ENCODE data around the gene SYCP2. TPM values are rescaled to one million over a fixed set of nuclear protein-coding genes. Genes with fewer than 3 reads are reported as not detected.

SYCP2 gene
- total and polyA plus RNA-seq, 2 donors (not counting 1 experiment from before 2014, with no cell fraction given), result 0.77 to 1.2 TPM

DNA sequence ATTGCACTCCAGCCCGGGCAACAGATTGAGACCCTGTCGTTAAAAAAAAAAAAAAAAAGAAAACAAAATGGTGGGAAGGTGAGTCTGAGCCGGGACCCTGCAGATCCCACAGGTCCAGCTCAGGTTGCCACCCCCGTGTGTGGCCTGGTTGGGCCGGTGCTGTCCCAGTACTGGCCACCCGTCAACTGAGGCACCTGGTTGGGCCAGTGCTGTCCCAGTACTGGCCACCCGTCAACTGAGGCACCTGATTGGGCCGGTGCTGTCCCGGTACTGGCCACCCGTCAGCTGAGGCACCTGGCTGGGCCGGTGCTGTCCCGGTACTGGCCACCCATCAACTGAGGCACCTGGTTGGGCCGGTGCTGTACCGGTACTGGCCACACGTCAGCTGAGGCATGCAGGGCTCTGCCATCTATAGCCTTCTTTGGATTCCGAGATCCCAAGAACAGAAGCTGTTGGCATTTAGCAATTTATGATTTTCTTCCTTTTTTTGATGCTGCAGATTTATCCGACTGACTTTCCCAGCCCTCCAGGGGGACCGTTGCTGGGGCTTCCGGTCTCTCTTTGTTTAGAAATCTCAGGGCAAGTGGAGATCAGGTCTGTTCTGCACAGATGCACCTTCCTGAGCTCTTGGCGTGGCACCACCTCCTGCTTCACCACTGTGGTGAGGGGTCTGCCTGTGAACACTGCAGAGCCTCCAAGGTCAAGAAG is 113.8 kb downstream of the SYCP2 start:
- no peak for DNase-seq (ENCODE audit: low read depth in 2 of 2)
- Histone ChIP-seq H3K27me3 (ENCODE audit: control insufficient read depth, insufficient read depth, low read length) (no peaks in the 10 kb centered on the region), H3K4me2 (ENCODE audit: extremely low read depth, insufficient read depth, low read length) (no peak overlapping the region), H3K79me2 (ENCODE audit: control insufficient read depth, insufficient read depth, low read length) (no peaks in the 10 kb centered on the region), H3K4me1 (ENCODE audit: control insufficient read depth, extremely low read depth, insufficient read depth, low read length) (no peaks in the 10 kb centered on the region), H3K27ac (ENCODE audit: insufficient read depth, low read length) (no peak overlapping the region), H3K4me3 (replicated peaks in 1 of 4; ENCODE audit: control extremely low read depth in 1 of 4, insufficient read depth in 1 of 4, low read depth in 3 of 4, low read length in 4 of 4) (no peak overlapping the region), H3K9ac (ENCODE audit: insufficient read depth, low read length) (no peak overlapping the region), H4K20me1 (ENCODE audit: control insufficient read depth, extremely low read depth, insufficient read depth, low read length) (no peaks in the 10 kb centered on the region), H3K9me3 (ENCODE audit: control insufficient read depth, insufficient read depth, low read depth, low read length) (no peaks in the 10 kb centered on the region), H3K36me3 (ENCODE audit: control insufficient read depth, insufficient read depth, low read length) (no peaks in the 10 kb centered on the region), H2AFZ (ENCODE audit: low read length) (no peak overlapping the region)
- no peak for TF ChIP-seq EZH2 (IDR thresholded peaks at IDR 0.05; ENCODE audit: low read length, missing control alignments)
- TF ChIP-seq, protein P1, sequence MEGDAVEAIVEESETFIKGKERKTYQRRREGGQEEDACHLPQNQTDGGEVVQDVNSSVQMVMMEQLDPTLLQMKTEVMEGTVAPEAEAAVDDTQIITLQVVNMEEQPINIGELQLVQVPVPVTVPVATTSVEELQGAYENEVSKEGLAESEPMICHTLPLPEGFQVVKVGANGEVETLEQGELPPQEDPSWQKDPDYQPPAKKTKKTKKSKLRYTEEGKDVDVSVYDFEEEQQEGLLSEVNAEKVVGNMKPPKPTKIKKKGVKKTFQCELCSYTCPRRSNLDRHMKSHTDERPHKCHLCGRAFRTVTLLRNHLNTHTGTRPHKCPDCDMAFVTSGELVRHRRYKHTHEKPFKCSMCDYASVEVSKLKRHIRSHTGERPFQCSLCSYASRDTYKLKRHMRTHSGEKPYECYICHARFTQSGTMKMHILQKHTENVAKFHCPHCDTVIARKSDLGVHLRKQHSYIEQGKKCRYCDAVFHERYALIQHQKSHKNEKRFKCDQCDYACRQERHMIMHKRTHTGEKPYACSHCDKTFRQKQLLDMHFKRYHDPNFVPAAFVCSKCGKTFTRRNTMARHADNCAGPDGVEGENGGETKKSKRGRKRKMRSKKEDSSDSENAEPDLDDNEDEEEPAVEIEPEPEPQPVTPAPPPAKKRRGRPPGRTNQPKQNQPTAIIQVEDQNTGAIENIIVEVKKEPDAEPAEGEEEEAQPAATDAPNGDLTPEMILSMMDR (conservative IDR thresholded peaks at IDR 0.05 in 1 of 2, IDR thresholded peaks at IDR 0.05 in 1 of 2; ENCODE audit: low read depth in 1 of 2, low read length in 2 of 2), result no peak

DNA sequence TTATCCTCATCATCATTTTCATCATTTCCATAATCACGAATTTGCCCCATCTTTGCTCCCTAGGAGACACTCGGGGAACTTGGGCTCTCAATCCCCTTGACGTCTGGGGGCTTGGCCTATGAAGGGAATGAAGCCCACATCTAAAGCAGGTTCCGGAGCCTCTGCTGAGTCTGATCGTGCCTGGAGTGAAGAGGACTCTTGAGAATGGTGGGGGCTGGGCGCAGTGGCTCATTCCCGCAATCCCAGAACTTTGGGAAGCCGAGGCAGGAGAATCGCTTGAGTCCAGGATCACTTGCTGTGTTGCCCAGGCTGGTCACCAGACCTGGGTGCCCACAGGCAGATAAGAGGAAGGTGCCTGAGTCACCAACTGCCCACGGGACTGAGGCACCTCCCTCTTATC is 114.5 kb downstream of the SYCP2 start:
- Histone ChIP-seq H3K9ac (ENCODE audit: insufficient read depth, low read length) (no peak overlapping the region), H4K20me1 (ENCODE audit: control insufficient read depth, extremely low read depth, insufficient read depth, low read length) (no peaks in the 10 kb centered on the region), H3K4me3 (replicated peaks in 1 of 4; ENCODE audit: control extremely low read depth in 1 of 4, insufficient read depth in 1 of 4, low read depth in 3 of 4, low read length in 4 of 4) (no peak overlapping the region), H3K4me2 (ENCODE audit: extremely low read depth, insufficient read depth, low read length) (no peak overlapping the region), H3K27ac (ENCODE audit: insufficient read depth, low read length) (no peak overlapping the region), H2AFZ (ENCODE audit: low read length) (no peak overlapping the region), H3K27me3 (ENCODE audit: control insufficient read depth, insufficient read depth, low read length) (no peaks in the 10 kb centered on the region), H3K4me1 (ENCODE audit: control insufficient read depth, extremely low read depth, insufficient read depth, low read length) (no peaks in the 10 kb centered on the region), H3K36me3 (ENCODE audit: control insufficient read depth, insufficient read depth, low read length) (no peaks in the 10 kb centered on the region), H3K79me2 (ENCODE audit: control insufficient read depth, insufficient read depth, low read length) (no peaks in the 10 kb centered on the region), H3K9me3 (ENCODE audit: control insufficient read depth, insufficient read depth, low read depth, low read length) (no peaks in the 10 kb centered on the region)
- TF ChIP-seq EZH2 (IDR thresholded peaks at IDR 0.05; ENCODE audit: low read length, missing control alignments), result no peak
- TF ChIP-seq, protein P1 (conservative IDR thresholded peaks at IDR 0.05 in 1 of 2, IDR thresholded peaks at IDR 0.05 in 1 of 2; ENCODE audit: low read depth in 1 of 2, low read length in 2 of 2), result no peak
- no peak for DNase-seq (ENCODE audit: low read depth in 2 of 2)

DNA sequence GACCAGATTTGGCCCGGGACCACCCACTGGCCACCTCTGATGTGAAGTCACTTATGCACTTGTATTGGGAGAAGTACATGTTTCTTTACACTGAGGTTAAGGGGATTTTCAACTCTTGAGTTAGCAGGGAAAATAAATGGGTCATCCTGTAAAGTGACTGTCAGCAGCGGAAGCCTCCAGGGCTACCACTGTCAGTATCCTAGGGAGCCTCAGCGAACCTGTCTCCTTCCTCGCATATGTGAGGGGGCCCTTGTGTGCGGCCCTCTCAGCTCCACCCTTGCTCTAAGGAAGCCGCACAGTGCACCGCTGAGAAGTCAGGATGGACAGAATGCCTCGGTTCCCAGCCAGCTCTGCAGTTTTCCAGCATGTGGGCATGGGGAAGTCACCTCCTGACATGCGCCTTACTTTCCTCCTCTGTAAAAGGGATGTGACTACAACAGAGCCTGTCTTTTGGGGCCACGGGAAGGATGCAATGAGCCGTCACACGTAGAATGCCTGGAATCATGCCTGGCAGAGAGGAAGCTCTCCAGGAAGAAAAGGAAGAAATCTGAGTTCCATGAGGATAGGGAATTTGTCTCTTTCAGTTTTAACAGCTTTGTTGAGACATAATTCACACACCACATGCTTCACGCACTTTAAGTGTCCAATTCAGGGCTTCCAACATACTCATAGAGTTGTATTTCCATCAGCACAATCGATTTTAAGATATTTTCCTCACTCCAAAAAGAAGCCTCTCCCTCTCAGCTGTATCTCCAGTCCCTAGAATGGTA is 115.4 kb downstream of the SYCP2 start:
- Histone ChIP-seq H3K27ac (ENCODE audit: insufficient read depth, low read length) (no peak overlapping the region), H3K36me3 (ENCODE audit: control insufficient read depth, insufficient read depth, low read length) (no peaks in the 10 kb centered on the region), H2AFZ (ENCODE audit: low read length) (no peak overlapping the region), H3K4me1 (ENCODE audit: control insufficient read depth, extremely low read depth, insufficient read depth, low read length) (no peaks in the 10 kb centered on the region), H3K79me2 (ENCODE audit: control insufficient read depth, insufficient read depth, low read length) (no peaks in the 10 kb centered on the region), H3K9me3 (ENCODE audit: control insufficient read depth, insufficient read depth, low read depth, low read length) (no peaks in the 10 kb centered on the region), H3K9ac (ENCODE audit: insufficient read depth, low read length) (no peak overlapping the region), H3K4me3 (replicated peaks in 1 of 4; ENCODE audit: control extremely low read depth in 1 of 4, insufficient read depth in 1 of 4, low read depth in 3 of 4, low read length in 4 of 4) (no peak overlapping the region), H3K27me3 (ENCODE audit: control insufficient read depth, insufficient read depth, low read length) (no peaks in the 10 kb centered on the region), H3K4me2 (ENCODE audit: extremely low read depth, insufficient read depth, low read length) (no peak overlapping the region), H4K20me1 (ENCODE audit: control insufficient read depth, extremely low read depth, insufficient read depth, low read length) (no peaks in the 10 kb centered on the region)
- DNase-seq (ENCODE audit: low read depth in 2 of 2), result no peak
- TF ChIP-seq, protein P1 (conservative IDR thresholded peaks at IDR 0.05 in 1 of 2, IDR thresholded peaks at IDR 0.05 in 1 of 2; ENCODE audit: low read depth in 1 of 2, low read length in 2 of 2), result no peak

Measured in fibroblast of lung (primary cell).